ENCODE measurements around the gene PRRG4. TPM values are rescaled to one million over a fixed set of nuclear protein-coding genes. Genes with fewer than 3 reads are reported as not detected.

PRRG4 gene
- total and polyA plus RNA-seq, 2 experiments from 2014 or later = 3.0 to 12.1 TPM

DNA sequence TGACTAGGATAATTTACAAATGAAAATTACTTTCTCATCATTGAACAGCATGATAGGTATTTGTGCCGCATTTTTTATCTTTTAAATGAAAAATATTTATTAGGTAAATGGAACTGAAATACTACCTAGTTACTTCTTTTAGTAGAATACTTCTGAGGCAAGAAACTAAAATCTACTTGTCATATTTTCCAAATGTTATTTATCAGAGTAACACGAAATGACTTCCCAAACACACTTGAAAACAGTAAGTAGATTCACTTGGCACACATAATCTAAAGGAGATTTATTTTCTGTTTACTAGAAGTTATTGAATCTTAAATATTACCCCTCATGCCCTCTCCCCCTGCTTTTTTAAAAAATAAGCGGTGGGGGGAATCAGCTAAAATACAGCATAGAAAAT lies 65.2 kb downstream of the PRRG4 start:
- H3K4me1 ChIP-seq (ENCODE audit: insufficient read depth) = peaks cover 10% of the 10 kb centered on the region
- no peak for TF ChIP-seq EZH2phosphoT487 (IDR thresholded peaks at IDR 0.05; ENCODE audit: low read depth, severe bottlenecking, unreplicated experiment)
- TF ChIP-seq, protein P1, sequence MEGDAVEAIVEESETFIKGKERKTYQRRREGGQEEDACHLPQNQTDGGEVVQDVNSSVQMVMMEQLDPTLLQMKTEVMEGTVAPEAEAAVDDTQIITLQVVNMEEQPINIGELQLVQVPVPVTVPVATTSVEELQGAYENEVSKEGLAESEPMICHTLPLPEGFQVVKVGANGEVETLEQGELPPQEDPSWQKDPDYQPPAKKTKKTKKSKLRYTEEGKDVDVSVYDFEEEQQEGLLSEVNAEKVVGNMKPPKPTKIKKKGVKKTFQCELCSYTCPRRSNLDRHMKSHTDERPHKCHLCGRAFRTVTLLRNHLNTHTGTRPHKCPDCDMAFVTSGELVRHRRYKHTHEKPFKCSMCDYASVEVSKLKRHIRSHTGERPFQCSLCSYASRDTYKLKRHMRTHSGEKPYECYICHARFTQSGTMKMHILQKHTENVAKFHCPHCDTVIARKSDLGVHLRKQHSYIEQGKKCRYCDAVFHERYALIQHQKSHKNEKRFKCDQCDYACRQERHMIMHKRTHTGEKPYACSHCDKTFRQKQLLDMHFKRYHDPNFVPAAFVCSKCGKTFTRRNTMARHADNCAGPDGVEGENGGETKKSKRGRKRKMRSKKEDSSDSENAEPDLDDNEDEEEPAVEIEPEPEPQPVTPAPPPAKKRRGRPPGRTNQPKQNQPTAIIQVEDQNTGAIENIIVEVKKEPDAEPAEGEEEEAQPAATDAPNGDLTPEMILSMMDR (IDR thresholded peaks at IDR 0.05; ENCODE audit: poor library complexity) = no peak
- no peak for TF ChIP-seq EZH2 (IDR thresholded peaks at IDR 0.05; ENCODE audit: borderline replicate concordance)
- no peak overlapping the region for H2AFZ ChIP-seq
- no peaks in the 10 kb centered on the region for H3K36me3 ChIP-seq (replicated peaks; ENCODE audit: insufficient read depth, low read depth)
- 55% methylated on average over 3 of the region's 3 CpGs for WGBS (ENCODE audit: low lambda C conversion rate, missing lambda C conversion rate)
- peak overlapping the region; percentile 100 for H3K4me3 ChIP-seq
- H3K27me3 ChIP-seq = no peaks in the 10 kb centered on the region
- DNase-seq (ENCODE audit: low spot score) = no peak
- peak overlapping the region; percentile 79 for H3K4me2 ChIP-seq
- no peaks in the 10 kb centered on the region for H3K9me2 ChIP-seq (replicated peaks; ENCODE audit: insufficient read depth)
- H3K79me2 ChIP-seq = peaks cover 63% of the 10 kb centered on the region
- H3K9me3 ChIP-seq (ENCODE audit: low read depth) = no peaks in the 10 kb centered on the region
- peak overlapping the region; percentile 99 for H3K27ac ChIP-seq
- H4K20me1 ChIP-seq (ENCODE audit: insufficient read depth, poor library complexity, severe bottlenecking) = peaks cover 21% of the 10 kb centered on the region

DNA sequence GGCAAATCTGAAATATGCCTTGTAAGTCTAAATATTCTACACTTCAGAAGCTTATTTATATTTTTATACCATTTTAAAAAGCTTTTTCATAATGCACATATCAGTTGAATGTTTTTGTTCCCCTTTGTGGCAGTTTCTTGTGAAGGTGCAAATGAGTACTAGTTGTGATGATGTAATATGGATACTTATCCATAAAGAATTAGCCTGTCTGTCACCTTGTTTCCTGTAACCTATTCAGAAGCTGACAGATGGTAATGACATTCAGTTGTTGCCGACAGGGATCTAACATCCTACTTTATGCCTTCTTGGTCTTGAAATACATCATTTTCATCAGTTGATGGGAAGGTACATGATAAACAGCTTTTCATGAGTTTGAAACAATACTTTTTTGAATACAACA lies 65.7 kb downstream of the PRRG4 start:
- Histone ChIP-seq H3K9me3 (ENCODE audit: low read depth) (no peaks in the 10 kb centered on the region), H3K36me3 (replicated peaks; ENCODE audit: insufficient read depth, low read depth) (no peaks in the 10 kb centered on the region), H3K79me2 (peaks cover 69% of the 10 kb centered on the region), H4K20me1 (ENCODE audit: insufficient read depth, poor library complexity, severe bottlenecking) (peaks cover 21% of the 10 kb centered on the region), H3K4me2 (peak overlapping the region; percentile 79), H3K4me1 (ENCODE audit: insufficient read depth) (peaks cover 10% of the 10 kb centered on the region), H2AFZ (no peak overlapping the region), H3K27ac (peak overlapping the region; percentile 99), H3K4me3 (no peak overlapping the region), H3K27me3 (no peaks in the 10 kb centered on the region), H3K9me2 (replicated peaks; ENCODE audit: insufficient read depth) (no peaks in the 10 kb centered on the region)
- DNase-seq (ENCODE audit: low spot score) = no peak
- WGBS (ENCODE audit: low lambda C conversion rate, missing lambda C conversion rate) = 36% methylated on average over 1 of the region's 1 CpG
- TF ChIP-seq EZH2phosphoT487 (IDR thresholded peaks at IDR 0.05; ENCODE audit: low read depth, severe bottlenecking, unreplicated experiment) (no peak), EZH2 (IDR thresholded peaks at IDR 0.05; ENCODE audit: borderline replicate concordance) (no peak)
- TF ChIP-seq, protein P1 (IDR thresholded peaks at IDR 0.05; ENCODE audit: poor library complexity) = no peak

DNA sequence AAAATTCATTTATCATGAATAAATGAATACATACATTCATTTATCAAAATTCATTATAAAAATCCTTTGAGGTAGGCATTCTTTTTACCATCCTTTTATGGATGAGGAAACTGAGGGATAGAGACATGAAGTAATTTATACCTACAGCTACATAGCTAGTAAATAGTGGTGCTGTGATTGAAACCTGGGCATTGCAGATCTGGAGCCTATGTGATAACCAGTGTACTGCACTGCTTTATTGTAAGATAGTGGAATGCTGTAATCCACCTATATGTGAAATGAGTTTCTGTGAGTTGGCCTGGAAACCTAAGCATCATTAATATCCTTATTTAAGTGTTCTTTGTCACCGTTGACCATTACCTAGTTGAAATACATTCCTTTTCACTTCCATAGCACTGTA lies 67.4 kb downstream of the PRRG4 start:
- TF ChIP-seq, protein P1 (IDR thresholded peaks at IDR 0.05; ENCODE audit: poor library complexity) = no peak
- TF ChIP-seq EZH2phosphoT487 (IDR thresholded peaks at IDR 0.05; ENCODE audit: low read depth, severe bottlenecking, unreplicated experiment) = no peak
- TF ChIP-seq EZH2 (IDR thresholded peaks at IDR 0.05; ENCODE audit: borderline replicate concordance) = no peak
- Histone ChIP-seq H3K27me3 (no peaks in the 10 kb centered on the region), H3K9me3 (ENCODE audit: low read depth) (no peaks in the 10 kb centered on the region), H4K20me1 (ENCODE audit: insufficient read depth, poor library complexity, severe bottlenecking) (peaks cover 29% of the 10 kb centered on the region), H3K4me3 (no peak overlapping the region), H3K4me2 (no peak overlapping the region), H3K4me1 (ENCODE audit: insufficient read depth) (peaks cover 4% of the 10 kb centered on the region), H3K27ac (no peak overlapping the region), H2AFZ (no peak overlapping the region), H3K79me2 (peaks cover 85% of the 10 kb centered on the region), H3K9me2 (replicated peaks; ENCODE audit: insufficient read depth) (no peaks in the 10 kb centered on the region), H3K36me3 (replicated peaks; ENCODE audit: insufficient read depth, low read depth) (no peaks in the 10 kb centered on the region)
- WGBS (ENCODE audit: low lambda C conversion rate, missing lambda C conversion rate) = 79% methylated on average over 1 of the region's 1 CpG
- DNase-seq (ENCODE audit: low spot score) = no peak

DNA sequence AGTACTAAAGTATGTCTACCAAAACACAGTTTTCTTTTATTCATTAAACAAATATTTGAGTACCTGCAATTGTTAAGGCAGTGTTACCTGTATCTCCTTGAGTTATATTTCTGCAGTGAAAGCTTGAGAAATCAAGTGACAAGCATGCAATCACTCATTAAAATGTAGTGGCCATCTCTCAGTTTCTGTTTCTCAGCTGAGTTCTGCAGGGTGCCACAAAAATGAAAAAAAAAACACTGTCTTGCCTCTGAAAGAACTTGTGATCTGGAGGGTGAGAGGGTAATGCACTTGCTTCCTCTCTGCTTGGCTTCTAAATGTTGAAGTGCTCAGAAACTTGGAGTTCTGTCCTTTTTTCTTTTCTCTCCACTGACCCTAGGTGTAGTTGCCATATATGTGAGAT lies 69.7 kb downstream of the PRRG4 start:
- Histone ChIP-seq H4K20me1 (ENCODE audit: insufficient read depth, poor library complexity, severe bottlenecking) (peaks cover 45% of the 10 kb centered on the region), H3K9me2 (replicated peaks; ENCODE audit: insufficient read depth) (no peaks in the 10 kb centered on the region)

More for the DNA sequence above, 69.7 kb downstream of the PRRG4 start:
- Histone ChIP-seq H3K4me1 (ENCODE audit: insufficient read depth) (peaks cover 4% of the 10 kb centered on the region), H3K27me3 (no peaks in the 10 kb centered on the region), H3K4me3 (no peak overlapping the region), H3K4me2 (no peak overlapping the region), H3K27ac (no peak overlapping the region), H2AFZ (no peak overlapping the region), H3K79me2 (peaks cover 100% of the 10 kb centered on the region), H3K36me3 (replicated peaks; ENCODE audit: insufficient read depth, low read depth) (no peaks in the 10 kb centered on the region), H3K9me3 (ENCODE audit: low read depth) (no peaks in the 10 kb centered on the region)
- DNase-seq (ENCODE audit: low spot score) = no peak
- TF ChIP-seq EZH2phosphoT487 (IDR thresholded peaks at IDR 0.05; ENCODE audit: low read depth, severe bottlenecking, unreplicated experiment) (no peak), EZH2 (IDR thresholded peaks at IDR 0.05; ENCODE audit: borderline replicate concordance) (no peak)
- TF ChIP-seq, protein P1 (IDR thresholded peaks at IDR 0.05; ENCODE audit: poor library complexity) = no peak

Data from hepatocyte (in vitro differentiated cells).